ENCODE data around the gene PTPMT1.

The PTPMT1 gene

GRCh38 chr11:47586098-47586855 lies 20.9 kb downstream of the PTPMT1 start, which contains the start of gene FAM180B:
Gene FAM180B (plus strand): TSS chr11:47586678. CDS start chr11:47586769, 91 bp downstream.
- no peak for DNase-seq

GRCh38 chr11:47587039-47587716 lies 21.8 kb downstream of the PTPMT1 start:
- DNase-seq: no peak

- no peak for DNase-seq
Measured at GRCh38 chr11:47587723-47588326, 22.4 kb downstream of the PTPMT1 start.

- no peak for DNase-seq
Measured at GRCh38 chr11:47589118-47589517, 23.7 kb downstream of the PTPMT1 start.

GRCh38 chr11:47589584-47589976 lies 24.2 kb downstream of the PTPMT1 start:
- DNase-seq: no peak

GRCh38 chr11:47589977-47590861 lies 24.8 kb downstream of the PTPMT1 start:
- DNase-seq: no peak

GRCh38 chr11:47591764-47592163 lies 26.4 kb downstream of the PTPMT1 start:
- DNase-seq: no peak

- DNase-seq: no peak
Measured at GRCh38 chr11:47592251-47592650, 26.9 kb downstream of the PTPMT1 start.

GRCh38 chr11:47592970-47593369 lies 27.6 kb downstream of the PTPMT1 start:
- no peak for DNase-seq

GRCh38 chr11:47593492-47593933 lies 28.1 kb downstream of the PTPMT1 start:
- DNase-seq: no peak

GRCh38 chr11:47593934-47594855 lies 28.8 kb downstream of the PTPMT1 start, which contains the start of gene C1QTNF4:
Gene C1QTNF4 (minus strand): TSS chr11:47594411. CDS start chr11:47590810, 3,601 bp downstream.
- no peak for DNase-seq

GRCh38 chr11:47595029-47595428 lies 29.6 kb downstream of the PTPMT1 start:
- no peak for DNase-seq

GRCh38 chr11:47595967-47596366 lies 30.6 kb downstream of the PTPMT1 start:
- no peak for DNase-seq

- no peak for DNase-seq
Measured at GRCh38 chr11:47599902-47600301, 34.5 kb downstream of the PTPMT1 start.

GRCh38 chr11:47603295-47603694 lies 37.9 kb downstream of the PTPMT1 start:
- no peak for DNase-seq

GRCh38 chr11:47605921-47606320 lies 40.5 kb downstream of the PTPMT1 start:
- no peak for DNase-seq

GRCh38 chr11:47606731-47607130 lies 41.3 kb downstream of the PTPMT1 start:
- DNase-seq: no peak

- no peak for DNase-seq
Measured at GRCh38 chr11:47607380-47607779, 42.0 kb downstream of the PTPMT1 start.

- DNase-seq: no peak
Measured at GRCh38 chr11:47609675-47610074, 44.3 kb downstream of the PTPMT1 start.

- DNase-seq: no peak
Measured at GRCh38 chr11:47611348-47611794, 46.0 kb downstream of the PTPMT1 start.

- DNase-seq: no peak
Measured at GRCh38 chr11:47615249-47615648, 49.9 kb downstream of the PTPMT1 start.

Measured in NCI-H774 (cell line).